K562 (cell line): Measurements from ENCODE around the gene GLB1L. TPM values are rescaled to one million over a fixed set of nuclear protein-coding genes. Genes with fewer than 3 reads are reported as not detected.

Experiments used
- ATAC-seq: fragments of 200-7000 bp; cut with Tn5 transposase; 3 replicates; pipeline ENCODE4 v1.9.1; 2020; ENCODE audit warnings: moderate library complexity
- BruUV-seq: library from RNA; stranded (reverse); fragments of 400-500 nt; replicated peaks from 2 replicates; lab custom pipeline; 2021; lab: Mats Ljungman, UMichigan
- CTCF ChIA-PET: fragments of 300-600 bp; formaldehyde crosslinking; extraction: SDS; loops from one replicate; lab custom pipeline; 2021; ENCODE audit warnings: low intra/inter-chr PET ratio; lab: Yijun Ruan, JAX
- POLR2A ChIA-PET: fragments of 300-600, 350-650 bp; sonication (Branson Sonifier 250); formaldehyde crosslinking; extraction: SDS; loops from one replicate; lab custom pipeline; 2021; ENCODE audit warnings: antibody characterized with exemption, inconsistent platforms; lab: Yijun Ruan, JAX
- DNase-seq, 4 experiments: peaks; one replicate each; pipeline versions ENCODE4 v3.0.0 to v3.0.0-alpha.2; 2011 to 2018; ENCODE audit warnings: low spot score in 3 of 4, mixed read lengths in 3 of 4; ENCODE audit errors: extremely low read depth in 1 of 4
- FAIRE-seq: peaks from 2 replicates; lab custom pipeline; 2011; peaks lifted over from hg19 to GRCh38; lab: Jason Lieb, UNC
- H2AFZ ChIP-seq: 2 replicates; pipeline ENCODE4 v1.6.0; 2011; ENCODE audit warnings: low read depth, low read length, control low read depth, inconsistent platforms
- H3K27ac ChIP-seq: fragments of 200-600 bp; 3 replicates; pipeline ENCODE4 v1.8.0; 2011; ENCODE audit warnings: low read depth, mild to moderate bottlenecking, control low read depth, inconsistent platforms, low read length, moderate library complexity, mixed read lengths; ENCODE audit errors: extremely low read depth
- H3K27me3 ChIP-seq, 2 experiments: fragments of 300-600 bp in 1 of 2; 2 replicates in 1 of 2; 3 replicates in 1 of 2; pipeline versions ENCODE4 v1.6.0 to v1.8.0; 2011; ENCODE audit warnings: inconsistent platforms in 2 of 2, low read length in 2 of 2, mild to moderate bottlenecking in 1 of 2, mixed read lengths in 1 of 2, moderate library complexity in 1 of 2; ENCODE audit not compliant: control insufficient read depth in 2 of 2, insufficient read depth in 2 of 2
- H3K36me3 ChIP-seq: fragments of 300-600 bp; 3 replicates; pipeline ENCODE4 v1.8.0; 2011; ENCODE audit warnings: mild to moderate bottlenecking, low read length, inconsistent platforms; ENCODE audit not compliant: control insufficient read depth, insufficient read depth
- H3K4me1 ChIP-seq, 2 experiments: fragments of 200-600 bp in 1 of 2; replicated peaks in 1 of 2; 2 replicates in 1 of 2; 3 replicates in 1 of 2; pipeline versions ENCODE4 v1.5.1 to v1.8.0; 2011; ENCODE audit warnings: inconsistent platforms in 2 of 2, low read length in 2 of 2, mild to moderate bottlenecking in 1 of 2, mixed read lengths in 1 of 2, moderate library complexity in 1 of 2; ENCODE audit not compliant: control insufficient read depth in 2 of 2, insufficient read depth in 2 of 2
- H3K4me2 ChIP-seq: 2 replicates; pipeline ENCODE4 v1.6.1; 2011; ENCODE audit warnings: low read length, control low read depth, inconsistent platforms, mixed read lengths; ENCODE audit not compliant: insufficient read depth
- H3K4me3 ChIP-seq: fragments of 200-600 bp; sonication (generic), shearing (Covaris generic); 2 replicates; pipeline ENCODE4 v1.5.1; 2016; ENCODE audit warnings: control low read depth, inconsistent platforms
- H3K79me2 ChIP-seq: fragments of 200-600 bp; 3 replicates; pipeline ENCODE4 v1.8.0; 2011; ENCODE audit warnings: low read length, inconsistent platforms; ENCODE audit not compliant: control insufficient read depth, insufficient read depth
- H3K9ac ChIP-seq, 2 experiments: 2 replicates each; pipeline versions ENCODE4 v1.6.0 to v1.6.1; 2011; ENCODE audit warnings: low read depth in 2 of 2, low read length in 2 of 2, control low read depth in 1 of 2, inconsistent platforms in 1 of 2, mild to moderate bottlenecking in 1 of 2, mixed read lengths in 1 of 2; ENCODE audit not compliant: insufficient read depth in 1 of 2
- H3K9me1 ChIP-seq: one replicate; pipeline ENCODE4 v1.6.0; 2011; ENCODE audit warnings: inconsistent platforms, mild to moderate bottlenecking, low read length, moderate library complexity; ENCODE audit not compliant: control insufficient read depth, insufficient read depth
- H3K9me3 ChIP-seq: replicated peaks from 2 replicates; pipeline ENCODE4 v1.5.1; 2011; ENCODE audit warnings: low read depth, low read length, inconsistent platforms; ENCODE audit not compliant: control insufficient read depth, insufficient read depth
- H4K20me1 ChIP-seq: replicated peaks from 2 replicates; pipeline ENCODE4 v1.6.1; 2011; ENCODE audit warnings: low read length, inconsistent platforms, mixed read lengths; ENCODE audit not compliant: control insufficient read depth, insufficient read depth
- BCOR ChIP-seq: fragments of 450-650 bp; IDR thresholded peaks from 2 replicates; pipeline ENCODE4 v1.6.1; 2016
- PHB2 ChIP-seq: fragments of 450-650 bp; IDR thresholded peaks from 2 replicates; pipeline ENCODE4 v1.6.1; 2017; ENCODE audit warnings: low read depth
- RBM25 ChIP-seq: fragments of 200-400 bp; formaldehyde crosslinking; IDR thresholded peaks from 2 replicates; pipeline ENCODE4 v1.6.1; 2018; ENCODE audit warnings: low read length, low read depth, moderate library complexity; ENCODE audit not compliant: severe bottlenecking
- TBL1XR1 ChIP-seq, 2 experiments: IDR thresholded peaks; 2 replicates each; pipeline ENCODE4 v1.6.1; 2012; ENCODE audit warnings: improper control_type of control experiment in 2 of 2, low read length in 2 of 2, mild to moderate bottlenecking in 1 of 2
- ZNF316 ChIP-seq: fragments of 450-650 bp; IDR thresholded peaks from 2 replicates; pipeline ENCODE4 v1.6.1; 2016
- WGBS: fragments of 100-300 bp; shearing (Covaris generic); methylation state at CpG from one replicate; pipeline ENCODE4 v1.1.6; 2016; ENCODE audit warnings: low coverage, mixed read lengths; ENCODE audit not compliant: insufficient coverage; ENCODE audit errors: missing lambda C conversion rate; 5-methylcytosine and 5-hydroxymethylcytosine counted together
- in situ Hi-C: fragments of 300-500 bp; cut with MboI; formaldehyde crosslinking; loops from 4 replicates; pipeline ENCODE4 v1.15.0; 2018; ENCODE audit warnings: inconsistent platforms, mixed read lengths
- intact Hi-C: fragments of 100-400 bp; cut with micrococcal nuclease; formaldehyde crosslinking; loops from 2 replicates; pipeline ENCODE4 v1.14.2; 2022
- polyA plus RNA-seq, 8 experiments: library from polyadenylated mRNA; depleted of rRNA in 4 of 8; stranded (reverse) in 5 of 8; unstranded in 3 of 8; fragments of >200 nt; fragmentation: Nextera tagmentation in 2 of 8; fragmentation: Illumina TruSeq in 1 of 8; extraction: Ambion mirVana in 2 of 8; extraction: Trizol in 1 of 8; gene quantifications; 2 replicates each; pipeline versions ENCODE4 v1.2.1 to v1.2.3, GENCODE V29; 2011 to 2014; ENCODE audit warnings: inconsistent platforms in 1 of 8, missing spikeins in 1 of 8
- total RNA-seq, 7 experiments: library from RNA; depleted of rRNA in 6 of 7; stranded (reverse); fragments of >200 nt in 6 of 7; fragmentation: Illumina TruSeq in 2 of 7; extraction: Trizol in 2 of 7; gene quantifications; 2 replicates each; pipeline versions ENCODE4 v1.2.1 to v1.2.3, GENCODE V29; 2011 to 2021; ENCODE audit warnings: low replicate concordance in 1 of 7

GLB1L gene
- total and polyA plus RNA-seq, 9 of the 15 experiments (the other 6 are each of a cell fraction or from before 2014, with no cell fraction given), result 0.42 to 2.9 (median 2.5) TPM

GRCh38 chr2:219282943-219283581 lies 37.8 kb upstream of the GLB1L start:
- H3K9me3 ChIP-seq, result no peaks in the 10 kb centered on the region
- in situ Hi-C loops (no loop called here), intact Hi-C loops (no loop called here)
- peaks cover 55 to 83% of the 10 kb centered on the region in 2 experiments for H3K4me1 ChIP-seq
- ATAC-seq, result no peak
- H3K4me3 ChIP-seq, result no peak overlapping the region
- H3K9ac ChIP-seq, result peak overlapping the region in 1 of 2 experiments; percentile 42; a peak in 1 of 4 replicates
- TF ChIP-seq ZNF316, result peak; percentile 53
- TF ChIP-seq TBL1XR1 (IDR thresholded peaks at IDR 0.05; ENCODE audit: low read length in 2 of 2), result no peak
- DNase-seq, result no peak
- ChIA-PET POLR2A (interaction anchor here (0.6 to 1.5 kb wide), 3 partner anchors 12 to 53 kb away, joined by 3 to 5 read pairs (median 3); partner anchors contain the start of gene ANKZF1), CTCF (no interaction called here)
- no peaks in the 10 kb centered on the region for H3K36me3 ChIP-seq
- H2AFZ ChIP-seq, result peak overlapping the region; percentile 19; the same call in 1 of the 2 replicates
- no peak overlapping the region; the same call in 2 of the 3 replicates for H3K27ac ChIP-seq
- no TSS peak for BruUV-seq
- no peaks in the 10 kb centered on the region for H3K27me3 ChIP-seq
- H3K79me2 ChIP-seq, result no peaks in the 10 kb centered on the region
- no peak overlapping the region for H3K4me2 ChIP-seq
- no peak for FAIRE-seq
- peaks cover 5% of the 10 kb centered on the region for H3K9me1 ChIP-seq
- WGBS, result 77% methylated on average over 10 of the region's 17 CpGs
- H4K20me1 ChIP-seq, result no peaks in the 10 kb centered on the region

DNA sequence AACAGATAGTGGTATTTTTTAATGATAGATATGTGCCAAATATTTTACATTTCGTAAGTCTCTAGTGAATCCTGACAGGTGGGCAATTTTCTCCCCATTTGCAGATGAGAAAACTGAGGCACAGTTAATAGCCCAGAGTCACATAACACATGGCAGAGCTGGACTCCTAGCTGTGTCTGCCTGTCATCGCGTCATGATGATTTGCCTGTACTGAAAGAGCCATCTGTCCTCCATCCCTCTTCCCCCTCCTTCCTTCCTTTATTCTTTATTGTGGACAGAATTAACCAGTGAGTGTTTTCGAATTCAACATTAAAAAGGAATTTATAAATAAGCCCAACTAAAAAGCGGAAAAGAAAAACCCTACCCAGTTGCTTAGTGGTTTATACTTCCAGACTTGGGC lies 37.1 kb upstream of the GLB1L start:
- H3K4me3 ChIP-seq, result no peak overlapping the region
- no peak overlapping the region for H3K9ac ChIP-seq
- 79% methylated on average over 4 of the region's 5 CpGs for WGBS
- no peak for FAIRE-seq
- no peaks in the 10 kb centered on the region for H3K36me3 ChIP-seq
- no peak for ATAC-seq
- no peaks in the 10 kb centered on the region for H3K27me3 ChIP-seq
- H3K9me3 ChIP-seq, result no peaks in the 10 kb centered on the region
- POLR2A ChIA-PET, result interaction anchor here (0.6 to 1.1 kb wide), 2 partner anchors 18 to 43 kb away, joined by 3 to 5 read pairs; no protein-coding TSS in a partner anchor
- peak overlapping the region; percentile 19; the same call in 1 of the 2 replicates for H2AFZ ChIP-seq
- H3K79me2 ChIP-seq, result no peaks in the 10 kb centered on the region
- BruUV-seq, result no TSS peak
- intact Hi-C loops, result no loop called here
- H3K4me2 ChIP-seq, result no peak overlapping the region
- peaks cover 54 to 83% of the 10 kb centered on the region in 2 experiments for H3K4me1 ChIP-seq
- in situ Hi-C loops, result no loop called here
- H3K9me1 ChIP-seq, result peaks cover 5% of the 10 kb centered on the region
- no peak overlapping the region; the same call in 2 of the 3 replicates for H3K27ac ChIP-seq
- DNase-seq, result no peak
- CTCF ChIA-PET, result no interaction called here
- TF ChIP-seq BCOR, result peak; percentile 43; the same call in 1 of the 2 replicates
- peak; percentile 53 for TF ChIP-seq RBM25
- no peak for TF ChIP-seq PHB2
- no peaks in the 10 kb centered on the region for H4K20me1 ChIP-seq
